NCI-H510A (cell line): ENCODE data around the gene MYD88.
"Not testable (repeated sequence)": the region's sequence is repeated elsewhere in the genome, so short reads cannot be mapped to it uniquely, and the experiment has no call there.

Experiments used
- DNase-seq: peaks from one replicate; lab custom pipeline; 2025; lab: John Stamatoyannopoulos, UW

Gene MYD88

GRCh38 chr3:38142959-38143358 lies 4.5 kb downstream of the MYD88 start:
- no peak for DNase-seq

GRCh38 chr3:38143511-38143910 lies 5.0 kb downstream of the MYD88 start:
- no peak for DNase-seq

GRCh38 chr3:38146504-38146903 lies 8.0 kb downstream of the MYD88 start:
- DNase-seq, result no peak

- DNase-seq, result no peak
These were observed 9.0 kb downstream of the MYD88 start for GRCh38 chr3:38147421-38147820.

GRCh38 chr3:38148311-38148882 lies 9.9 kb downstream of the MYD88 start:
- DNase-seq, result no peak

- DNase-seq, result no peak
These were observed 11.2 kb downstream of the MYD88 start for GRCh38 chr3:38149708-38150107.

- DNase-seq, result no peak
These were observed 12.5 kb downstream of the MYD88 start for GRCh38 chr3:38150780-38151528.

- no peak for DNase-seq
These were observed 13.3 kb downstream of the MYD88 start for GRCh38 chr3:38151667-38152265.

DNA sequence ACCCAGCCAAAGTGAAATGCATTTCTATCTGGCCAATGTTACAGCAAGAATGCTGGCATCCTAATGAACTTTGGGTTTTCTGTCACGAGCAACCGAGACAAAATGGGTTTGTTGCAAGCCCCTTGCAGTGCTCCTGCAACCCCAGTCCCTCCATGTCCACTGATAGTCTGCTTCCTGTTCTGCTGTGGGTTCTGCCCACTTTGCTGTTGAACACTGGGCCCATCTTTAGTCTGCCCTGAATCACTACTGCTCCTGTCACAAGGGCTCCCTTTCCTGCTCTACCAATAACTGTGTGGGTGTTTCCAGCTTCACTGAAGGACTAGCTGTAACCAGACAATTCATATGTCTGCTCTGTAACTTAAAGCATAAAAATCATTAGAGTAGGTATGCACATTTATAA lies 14.1 kb downstream of the MYD88 start:
- DNase-seq, result no peak

GRCh38 chr3:38153221-38153620 lies 14.8 kb downstream of the MYD88 start:
- DNase-seq, result no peak

GRCh38 chr3:38154033-38154494 lies 15.6 kb downstream of the MYD88 start:
- DNase-seq, result no peak

DNA sequence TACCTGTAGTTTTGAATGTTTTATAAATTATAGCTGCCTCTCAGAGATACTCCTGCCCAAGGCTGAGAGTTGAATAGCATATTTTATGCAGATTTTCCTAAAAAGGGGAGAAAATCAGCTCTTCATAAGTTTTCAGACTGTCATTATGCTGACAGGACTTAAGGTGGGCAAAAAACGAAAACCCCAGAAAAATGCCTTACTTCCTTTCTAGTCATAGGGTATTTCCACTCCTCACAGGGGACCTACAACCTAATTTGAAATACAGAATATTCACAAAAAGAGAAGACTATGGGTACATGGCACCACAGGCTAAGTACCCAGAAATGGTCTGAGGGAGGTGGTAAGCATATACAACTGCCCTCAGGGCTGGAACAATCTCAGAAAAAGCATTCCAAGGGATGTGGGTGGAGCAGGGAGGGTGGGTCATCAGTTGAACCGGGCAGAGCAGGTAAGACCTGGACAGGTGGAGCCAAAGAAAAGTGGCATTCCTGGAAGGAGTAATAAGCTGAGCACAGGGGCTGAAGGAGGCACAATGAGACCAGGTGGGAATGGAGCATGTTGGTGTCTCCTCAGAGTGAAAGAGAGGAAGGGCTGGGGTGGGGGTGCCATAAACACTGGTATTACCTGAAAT lies 16.3 kb downstream of the MYD88 start:
- DNase-seq, result no peak

DNA sequence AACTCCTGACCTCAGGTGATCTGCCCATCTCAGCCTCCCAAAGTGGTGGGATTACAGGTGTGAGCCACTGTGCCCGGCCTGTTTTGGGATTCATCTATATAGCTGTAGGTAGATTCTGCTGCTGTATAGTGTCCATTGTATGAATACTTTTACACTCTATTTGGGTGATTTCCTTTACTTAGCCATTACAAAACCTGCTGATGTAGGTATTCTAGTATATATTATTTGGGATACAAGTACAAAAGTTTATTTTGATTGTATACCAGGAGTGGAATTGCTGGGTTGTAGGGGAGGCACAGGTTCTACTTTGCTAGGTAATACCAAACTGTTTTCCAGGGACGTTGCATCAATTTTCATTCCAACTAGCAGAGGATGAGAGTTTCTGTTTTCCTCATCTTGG lies 17.4 kb downstream of the MYD88 start:
- DNase-seq, result no peak

DNA sequence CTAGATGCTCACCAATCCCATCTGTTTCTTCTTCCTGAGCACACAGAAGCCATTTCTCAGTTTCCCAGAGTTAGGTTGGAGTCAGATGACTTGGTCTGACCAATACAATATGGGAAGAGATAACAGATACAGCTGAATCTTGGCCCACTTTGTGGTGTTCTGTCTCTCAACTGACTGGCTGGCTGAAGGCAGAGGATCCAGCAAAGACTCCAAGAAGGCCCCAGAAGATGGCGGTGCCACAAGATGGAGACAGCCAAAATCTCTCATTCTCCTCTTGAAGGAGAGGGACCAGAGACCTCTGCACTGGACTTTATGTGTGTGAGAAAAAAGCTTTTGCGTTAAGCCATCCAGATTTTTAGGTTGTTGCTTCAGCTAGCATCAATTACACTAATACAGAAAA lies 18.7 kb downstream of the MYD88 start:
- DNase-seq, result no peak

- peak; percentile 4 for DNase-seq
These were observed 19.1 kb downstream of the MYD88 start for GRCh38 chr3:38157595-38157994.

DNA sequence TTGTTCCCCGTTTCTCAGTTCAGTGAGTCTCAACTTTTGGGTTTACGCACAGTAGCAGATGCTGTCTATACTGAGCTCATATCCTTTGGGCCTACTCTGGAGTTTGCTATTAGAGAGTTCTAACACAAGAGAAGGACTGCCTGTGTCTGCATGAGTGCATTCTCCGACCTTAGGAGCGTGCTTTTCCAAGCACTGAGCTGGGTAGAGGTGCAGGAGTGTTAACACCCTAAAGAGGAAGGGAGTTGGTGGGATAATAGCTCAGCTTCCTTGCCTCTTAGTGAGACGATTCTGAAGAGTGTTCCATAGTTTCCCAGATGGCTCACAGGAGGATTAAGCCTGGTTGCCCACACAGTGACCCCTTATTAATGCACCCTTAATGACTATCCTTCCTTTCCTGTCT lies 20.0 kb downstream of the MYD88 start:
- no peak for DNase-seq

DNA sequence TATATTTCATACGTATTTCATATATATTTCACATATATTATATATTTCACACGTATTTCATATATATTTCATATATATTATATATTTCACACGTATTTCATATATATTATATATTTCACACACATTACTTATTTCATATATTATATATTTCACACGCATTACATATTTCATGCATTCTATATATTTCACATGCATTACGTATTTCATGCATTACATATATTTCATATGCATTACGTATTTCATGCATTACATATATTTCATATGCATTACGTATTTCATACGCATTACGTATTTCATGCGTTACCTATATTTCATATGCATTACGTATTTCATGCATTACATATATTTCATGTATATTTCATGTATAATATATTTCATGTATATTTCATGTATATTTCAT lies 22.2 kb downstream of the MYD88 start:
- DNase-seq, result not testable (repeated sequence)

DNA sequence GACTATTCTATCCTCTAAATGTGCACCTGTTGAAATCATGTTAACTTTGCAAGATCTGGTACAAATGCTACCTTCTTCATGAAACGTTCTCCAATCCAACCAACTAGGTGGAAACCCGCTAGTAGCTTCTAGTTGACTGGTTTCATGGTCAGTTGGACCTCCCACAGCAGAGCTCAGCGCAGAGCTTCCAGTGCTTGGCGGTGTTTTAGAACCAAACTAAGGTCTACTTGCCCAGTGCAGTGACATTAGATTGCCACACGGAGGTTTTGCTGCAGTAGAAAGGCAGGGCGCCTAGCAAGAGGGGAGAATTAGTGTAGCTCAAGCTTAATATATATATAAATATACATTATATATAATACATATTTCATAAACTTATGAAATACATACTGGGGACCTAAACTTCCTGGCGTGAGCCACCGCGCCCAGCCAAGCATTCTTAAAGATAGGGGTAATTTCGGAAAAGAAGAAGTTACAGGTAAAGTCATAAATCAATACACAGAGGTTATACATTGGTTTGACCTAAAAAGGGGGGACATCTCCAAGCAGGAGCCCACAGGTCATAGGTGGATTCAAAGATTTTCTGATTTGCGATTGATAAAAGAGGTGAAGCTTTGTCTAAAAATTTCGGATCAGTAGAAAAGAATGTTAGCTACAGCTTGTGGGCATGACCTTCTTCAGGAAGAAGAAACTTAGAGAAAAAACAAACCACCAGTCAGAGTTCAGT lies 24.8 kb downstream of the MYD88 start:
- no peak for DNase-seq

DNA sequence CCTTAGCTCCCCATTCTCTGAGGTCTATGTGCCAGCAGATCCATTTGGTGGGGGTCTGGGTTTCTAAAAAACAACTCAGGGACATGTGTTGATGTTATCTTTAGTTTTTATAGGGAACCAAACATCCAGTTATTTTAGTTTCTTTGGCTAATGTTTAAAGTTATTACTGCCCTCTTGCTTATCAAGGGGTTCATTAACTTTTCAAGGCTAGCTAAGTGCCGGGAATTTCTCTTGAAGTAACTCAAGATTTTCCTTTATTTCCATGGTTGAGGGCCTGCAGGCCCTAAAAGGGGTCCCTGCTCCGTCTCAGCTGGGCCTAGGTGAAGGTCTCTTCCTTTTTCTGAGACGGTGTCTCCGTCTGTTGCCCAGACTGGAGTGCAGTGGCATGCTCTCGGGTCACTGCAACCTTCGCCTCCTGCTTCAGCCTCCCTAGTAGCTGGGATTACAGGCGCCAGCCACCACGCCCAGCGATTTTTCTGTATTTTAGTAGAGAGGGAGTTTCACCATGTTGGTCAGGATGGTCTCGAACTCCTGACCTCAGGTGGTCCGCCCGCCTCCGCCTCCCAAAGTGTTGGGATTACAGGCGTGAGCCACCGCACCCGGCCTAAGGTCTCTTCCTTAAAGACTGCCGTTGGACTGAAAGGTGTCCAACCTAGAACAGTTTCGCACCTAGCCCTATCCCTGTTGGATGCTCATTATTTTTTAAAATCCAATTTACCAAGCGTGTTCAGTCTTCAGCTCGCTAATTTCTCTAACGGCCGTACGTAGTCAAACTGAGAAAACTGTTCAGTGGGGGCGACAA lies 25.6 kb downstream of the MYD88 start:
- DNase-seq, result no peak

- peak; percentile 35 for DNase-seq
These were observed 26.1 kb downstream of the MYD88 start for GRCh38 chr3:38164643-38164951.

- DNase-seq, result peak; percentile 83
These were observed 26.7 kb downstream of the MYD88 start, which contains the start of gene OXSR1 for GRCh38 chr3:38164952-38165721. Gene OXSR1, plus strand, starts transcription at chr3:38165537. Its CDS starts 340 bp downstream, at chr3:38165877.
